ENCODE data around the gene SMIM13.

SMIM13 gene

GRCh38 chr6:11140056-11140455 lies 46.4 kb downstream of the SMIM13 start:
- H3K36me3 ChIP-seq (replicated peaks; ENCODE audit: low read depth, low read length), result peaks cover 9% of the 10 kb centered on the region
- H3K4me1 ChIP-seq (ENCODE audit: low read length), result peaks cover 31% of the 10 kb centered on the region
- H3K27ac ChIP-seq (ENCODE audit: low read length), result no peak overlapping the region
- H3K4me3 ChIP-seq (ENCODE audit: low read length), result no peak overlapping the region
- H4K20me1 ChIP-seq (ENCODE audit: insufficient read depth, low read length), result no peaks in the 10 kb centered on the region
- H3K4me2 ChIP-seq (ENCODE audit: low read length), result peak overlapping the region; percentile 54; the same call in 1 of the 2 replicates
- no peaks in the 10 kb centered on the region for H3K27me3 ChIP-seq (ENCODE audit: low read depth, low read length)
- H2AFZ ChIP-seq (ENCODE audit: low read depth, low read length), result no peak overlapping the region
- TF ChIP-seq EZH2phosphoT487 (IDR thresholded peaks at IDR 0.05; ENCODE audit: low read depth), result no peak
- TF ChIP-seq CTCF (IDR thresholded peaks at IDR 0.05; ENCODE audit: low read depth, low read length), result no peak
- no peak overlapping the region for H3K9ac ChIP-seq (ENCODE audit: low read length)
- H3K79me2 ChIP-seq (ENCODE audit: low read length), result no peaks in the 10 kb centered on the region
- no peaks in the 10 kb centered on the region for H3K9me3 ChIP-seq (ENCODE audit: insufficient read depth, low read length)

GRCh38 chr6:11141295-11141694 lies 47.7 kb downstream of the SMIM13 start:
- H3K27ac ChIP-seq (ENCODE audit: low read length), result no peak overlapping the region
- no peak overlapping the region for H2AFZ ChIP-seq (ENCODE audit: low read depth, low read length)
- H3K4me1 ChIP-seq (ENCODE audit: low read length), result peaks cover 31% of the 10 kb centered on the region
- no peaks in the 10 kb centered on the region for H3K9me3 ChIP-seq (ENCODE audit: insufficient read depth, low read length)
- no peaks in the 10 kb centered on the region for H4K20me1 ChIP-seq (ENCODE audit: insufficient read depth, low read length)
- H3K4me2 ChIP-seq (ENCODE audit: low read length), result no peak overlapping the region
- no peaks in the 10 kb centered on the region for H3K27me3 ChIP-seq (ENCODE audit: low read depth, low read length)
- peaks cover 3% of the 10 kb centered on the region for H3K36me3 ChIP-seq (replicated peaks; ENCODE audit: low read depth, low read length)
- no peak overlapping the region for H3K4me3 ChIP-seq (ENCODE audit: low read length)
- H3K9ac ChIP-seq (ENCODE audit: low read length), result no peak overlapping the region
- TF ChIP-seq EZH2phosphoT487 (IDR thresholded peaks at IDR 0.05; ENCODE audit: low read depth), result no peak
- no peak for TF ChIP-seq CTCF (IDR thresholded peaks at IDR 0.05; ENCODE audit: low read depth, low read length)
- H3K79me2 ChIP-seq (ENCODE audit: low read length), result no peaks in the 10 kb centered on the region

GRCh38 chr6:11142296-11143027 lies 48.8 kb downstream of the SMIM13 start:
- Histone ChIP-seq H3K4me1 (ENCODE audit: low read length) (peaks cover 31% of the 10 kb centered on the region), H3K9me3 (ENCODE audit: insufficient read depth, low read length) (no peaks in the 10 kb centered on the region), H3K4me2 (ENCODE audit: low read length) (no peak overlapping the region), H3K27me3 (ENCODE audit: low read depth, low read length) (no peaks in the 10 kb centered on the region), H3K4me3 (ENCODE audit: low read length) (no peak overlapping the region), H3K79me2 (ENCODE audit: low read length) (no peaks in the 10 kb centered on the region), H3K27ac (ENCODE audit: low read length) (no peak overlapping the region), H4K20me1 (ENCODE audit: insufficient read depth, low read length) (no peaks in the 10 kb centered on the region), H2AFZ (ENCODE audit: low read depth, low read length) (no peak overlapping the region), H3K9ac (ENCODE audit: low read length) (no peak overlapping the region), H3K36me3 (replicated peaks; ENCODE audit: low read depth, low read length) (peaks cover 3% of the 10 kb centered on the region)
- TF ChIP-seq EZH2phosphoT487 (IDR thresholded peaks at IDR 0.05; ENCODE audit: low read depth) (no peak), CTCF (IDR thresholded peaks at IDR 0.05; ENCODE audit: low read depth, low read length) (no peak)

GRCh38 chr6:11143394-11144371 lies 50.0 kb downstream of the SMIM13 start:
- H3K4me1 ChIP-seq (ENCODE audit: low read length), result peaks cover 28% of the 10 kb centered on the region
- no peak for TF ChIP-seq CTCF (IDR thresholded peaks at IDR 0.05; ENCODE audit: low read depth, low read length)
- no peak for TF ChIP-seq EZH2phosphoT487 (IDR thresholded peaks at IDR 0.05; ENCODE audit: low read depth)
- no peaks in the 10 kb centered on the region for H3K27me3 ChIP-seq (ENCODE audit: low read depth, low read length)
- H3K79me2 ChIP-seq (ENCODE audit: low read length), result no peaks in the 10 kb centered on the region
- H3K9ac ChIP-seq (ENCODE audit: low read length), result no peak overlapping the region
- H3K27ac ChIP-seq (ENCODE audit: low read length), result no peak overlapping the region
- H3K9me3 ChIP-seq (ENCODE audit: insufficient read depth, low read length), result no peaks in the 10 kb centered on the region
- no peak overlapping the region for H3K4me2 ChIP-seq (ENCODE audit: low read length)
- no peak overlapping the region for H3K4me3 ChIP-seq (ENCODE audit: low read length)
- H2AFZ ChIP-seq (ENCODE audit: low read depth, low read length), result no peak overlapping the region
- H4K20me1 ChIP-seq (ENCODE audit: insufficient read depth, low read length), result no peaks in the 10 kb centered on the region
- H3K36me3 ChIP-seq (replicated peaks; ENCODE audit: low read depth, low read length), result peaks cover 1% of the 10 kb centered on the region
